GM21529 (cell line): Measurements from ENCODE around the gene BEND3.
"Not testable (repeated sequence)": the region's sequence is repeated elsewhere in the genome, so short reads cannot be mapped to it uniquely, and the experiment has no call there.

Source experiments
- ATAC-seq: cut with Tn5 transposase; IDR thresholded peaks from one replicate; pipeline ENCODE4 v1.9.1; 2021; ENCODE audit not compliant: unreplicated experiment

BEND3 gene

DNA sequence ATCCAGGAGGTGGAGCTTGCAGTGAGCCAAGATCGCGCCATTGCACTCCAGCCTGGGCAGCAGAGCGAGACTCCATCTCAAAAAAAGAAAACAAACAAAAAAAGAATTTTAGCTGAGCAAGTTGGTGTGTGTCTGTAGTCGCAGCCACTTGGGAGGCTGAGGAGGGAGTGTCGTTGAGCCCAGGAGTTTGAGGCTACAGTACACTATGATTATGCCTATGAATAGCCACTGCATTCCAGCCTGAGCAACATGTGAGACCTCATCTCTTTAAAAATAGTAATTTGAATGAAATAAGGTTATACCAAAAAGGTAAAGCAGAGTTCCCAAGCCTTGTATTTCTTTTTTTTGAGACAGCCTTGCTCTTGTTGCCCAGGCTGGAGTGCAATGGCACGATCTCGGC lies 67.5 kb downstream of the BEND3 start:
- no peak for ATAC-seq

DNA sequence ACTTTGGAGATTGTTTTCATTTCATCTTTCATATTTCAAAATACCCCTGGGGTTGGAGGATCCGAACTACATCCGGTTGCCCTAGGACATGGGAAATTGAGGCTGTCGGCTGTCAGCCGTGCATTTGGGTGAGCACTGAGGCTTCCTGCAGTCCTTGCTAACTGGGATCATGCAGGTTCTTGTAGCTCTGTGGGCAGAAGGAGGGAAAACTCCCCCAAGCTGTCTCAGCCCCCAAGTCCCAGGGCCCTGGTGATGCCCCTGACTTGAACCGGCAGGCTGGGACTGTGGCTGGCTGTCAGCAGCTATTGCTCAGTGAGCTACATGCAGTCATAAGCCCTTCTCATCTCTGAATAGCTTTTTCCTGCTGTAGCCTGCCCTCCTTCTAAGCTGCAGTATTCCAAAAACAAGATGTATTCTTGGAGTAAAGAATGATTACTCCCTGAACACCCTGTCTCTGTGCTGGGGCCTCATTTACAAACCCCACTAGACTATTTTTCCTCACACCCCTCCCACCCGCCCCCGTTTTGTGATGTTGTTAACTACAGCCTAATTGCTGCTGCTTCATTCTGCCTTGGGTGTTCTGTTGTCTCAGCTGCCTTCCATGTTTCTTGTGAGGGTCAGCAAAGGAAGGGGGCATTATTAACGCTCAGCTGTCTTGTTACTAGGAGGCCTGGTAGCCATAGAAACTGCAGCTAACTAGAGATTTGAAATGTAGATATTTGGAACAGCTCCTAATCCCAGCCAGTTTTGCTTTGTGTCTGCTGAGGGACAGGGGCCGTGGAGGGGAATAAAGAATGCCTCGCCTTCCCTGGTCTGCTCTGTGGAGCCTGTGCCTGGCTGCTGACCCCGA lies 69.3 kb downstream of the BEND3 start:
- no peak for ATAC-seq

GRCh38 chr6:107033126-107033525 lies 82.2 kb downstream of the BEND3 start:
- ATAC-seq, result no peak

GRCh38 chr6:107032051-107032450 lies 83.3 kb downstream of the BEND3 start:
- no peak for ATAC-seq

GRCh38 chr6:107030151-107030550 lies 85.2 kb downstream of the BEND3 start:
- ATAC-seq, result no peak

GRCh38 chr6:107026965-107027364 lies 88.3 kb downstream of the BEND3 start:
- no peak for ATAC-seq

DNA sequence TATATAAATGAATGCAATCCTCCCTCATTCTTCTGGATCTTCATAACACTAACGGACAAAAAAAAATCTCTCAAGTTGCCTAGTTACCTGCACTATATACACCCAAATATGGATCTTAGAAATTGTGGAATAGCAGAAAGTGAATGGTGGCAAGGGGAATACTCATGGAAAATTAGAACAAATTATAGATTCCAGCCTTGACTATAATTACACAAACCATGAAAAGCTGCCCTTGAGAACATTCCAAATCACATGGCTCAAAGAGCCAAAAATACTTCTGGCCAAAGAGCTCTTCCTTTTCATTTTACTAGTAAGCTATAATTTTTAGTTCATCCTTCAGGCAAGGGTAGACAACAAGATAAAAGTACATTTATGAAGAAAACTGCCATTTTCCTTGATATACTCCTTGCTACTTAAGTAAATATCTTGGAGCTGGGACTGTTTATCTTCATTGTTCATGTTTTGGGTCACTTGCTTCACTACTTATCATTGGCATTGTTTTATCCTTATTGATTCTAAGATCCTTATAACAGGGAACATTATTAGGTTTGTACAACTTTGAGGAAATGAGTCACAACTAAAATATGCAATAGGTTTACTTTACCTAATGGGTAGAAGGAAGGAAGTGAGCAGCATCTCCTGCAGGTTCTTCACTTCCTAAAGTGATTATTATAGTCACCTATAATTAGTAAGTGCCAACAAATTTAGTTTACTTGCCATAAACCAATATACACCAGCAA lies 93.7 kb downstream of the BEND3 start:
- no peak for ATAC-seq

GRCh38 chr6:107020239-107020638 lies 95.1 kb downstream of the BEND3 start:
- no peak for ATAC-seq

- ATAC-seq, result not testable (repeated sequence)
Observed at GRCh38 chr6:107019628-107020027, 95.7 kb downstream of the BEND3 start.

GRCh38 chr6:107019047-107019446 lies 96.3 kb downstream of the BEND3 start:
- ATAC-seq, result no peak
